ENCODE results near the gene IGF2BP1.
"Not testable (repeated sequence)": the region's sequence is repeated elsewhere in the genome, so short reads cannot be mapped to it uniquely, and the experiment has no call there.

IGF2BP1 gene

GRCh38 chr17:49003557-49004511, 6.6 kb downstream of the IGF2BP1 start:
- no peak overlapping the region for H3K27ac ChIP-seq
- TF ChIP-seq CTCF (conservative IDR thresholded peaks at IDR 0.05) = no peak

GRCh38 chr17:49005140-49005539, 8.0 kb downstream of the IGF2BP1 start:
- H3K27ac ChIP-seq = no peak overlapping the region
- TF ChIP-seq CTCF (conservative IDR thresholded peaks at IDR 0.05) = no peak

GRCh38 chr17:49008908-49009307, 11.7 kb downstream of the IGF2BP1 start:
- not testable (repeated sequence) for H3K27ac ChIP-seq

- H3K27ac ChIP-seq = no peak overlapping the region
- TF ChIP-seq CTCF (conservative IDR thresholded peaks at IDR 0.05) = no peak
Measured at GRCh38 chr17:49012769-49013255, 15.6 kb downstream of the IGF2BP1 start.

GRCh38 chr17:49013311-49014213, 16.4 kb downstream of the IGF2BP1 start:
- TF ChIP-seq CTCF (conservative IDR thresholded peaks at IDR 0.05) = no peak

GRCh38 chr17:49015179-49015923, 18.2 kb downstream of the IGF2BP1 start:
- no peak for TF ChIP-seq CTCF (conservative IDR thresholded peaks at IDR 0.05)
- no peak overlapping the region for H3K27ac ChIP-seq

More at GRCh38 chr17:49013311-49014213, 16.4 kb downstream of the IGF2BP1 start:
- no peak overlapping the region for H3K27ac ChIP-seq

GRCh38 chr17:49015924-49016774, 19.0 kb downstream of the IGF2BP1 start:
- TF ChIP-seq CTCF (conservative IDR thresholded peaks at IDR 0.05) = no peak
- H3K27ac ChIP-seq = no peak overlapping the region
